Inflammatory macrophage treated with lipopolysaccharide for 1 hour (primary cell): Measurements from ENCODE around the gene PDK1.

Experiments
- DNase-seq, 2 donors: peaks; one replicate each; pipeline ENCODE4 v3.0.0-alpha.2; 2020 to 2022

PDK1 gene

DNA sequence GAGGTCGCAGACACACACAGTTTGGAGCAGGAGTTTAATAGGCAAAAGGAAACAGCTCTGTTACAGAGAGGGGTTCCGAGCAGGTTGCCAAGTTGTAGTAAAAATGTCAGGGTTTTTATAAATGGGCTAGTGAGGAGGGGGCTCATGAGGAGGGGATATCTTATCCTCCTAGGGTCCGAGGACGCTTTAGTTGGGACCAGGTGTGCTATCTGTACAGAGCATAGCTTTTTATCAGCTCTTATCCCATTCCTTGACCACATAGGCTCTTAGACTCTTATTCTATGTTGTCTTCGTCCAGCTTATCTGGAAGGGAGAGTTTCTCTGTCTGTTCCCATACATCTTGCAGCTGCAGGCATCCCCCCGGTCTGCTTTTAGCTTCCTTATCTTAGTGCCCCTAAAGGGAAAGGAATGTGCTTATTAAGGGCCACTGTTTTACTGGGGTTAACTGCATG is 44.7 kb downstream of the PDK1 start:
- no peak for DNase-seq

DNA sequence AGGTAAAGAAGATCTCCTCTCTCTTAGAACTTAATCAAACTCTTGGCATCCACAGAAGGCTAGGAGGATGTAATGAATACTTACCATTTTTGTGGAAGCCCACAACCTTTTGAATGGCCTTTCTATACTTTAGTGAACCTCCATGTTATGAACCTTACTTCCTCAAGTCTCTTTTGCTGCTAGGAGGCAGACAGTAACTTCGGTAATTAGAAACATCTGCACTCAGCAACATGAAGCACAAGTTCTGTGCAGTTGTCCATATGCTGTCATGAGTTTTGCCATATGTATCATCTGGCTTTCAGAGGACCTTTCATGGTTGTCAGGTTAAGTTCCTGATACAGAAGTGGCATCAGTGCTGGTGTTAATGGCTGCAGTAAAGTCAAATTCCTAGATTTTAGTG is 50.4 kb downstream of the PDK1 start:
- no peak for DNase-seq

- DNase-seq: no peak
Observed at GRCh38 chr2:172607379-172607928, 51.6 kb downstream of the PDK1 start.

DNA sequence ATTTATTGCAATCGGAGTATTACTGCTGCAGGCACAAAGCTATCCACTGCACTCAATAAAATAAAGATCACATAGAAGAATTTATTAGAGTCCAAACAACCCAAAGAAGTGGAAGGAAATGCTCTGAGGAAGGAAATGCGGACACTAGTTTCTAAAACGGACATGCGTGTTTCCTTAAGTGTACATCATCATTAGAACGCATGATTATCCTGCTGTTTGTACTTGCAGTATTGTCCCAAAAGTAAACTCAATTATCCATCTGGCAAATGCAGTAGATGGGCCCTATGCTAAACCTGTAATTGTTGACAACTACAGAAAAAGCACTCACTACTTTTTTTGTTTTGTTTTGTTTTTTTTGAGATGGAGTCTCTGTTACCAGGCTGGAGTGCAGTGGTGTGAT is 53.6 kb downstream of the PDK1 start:
- no peak for DNase-seq

DNA sequence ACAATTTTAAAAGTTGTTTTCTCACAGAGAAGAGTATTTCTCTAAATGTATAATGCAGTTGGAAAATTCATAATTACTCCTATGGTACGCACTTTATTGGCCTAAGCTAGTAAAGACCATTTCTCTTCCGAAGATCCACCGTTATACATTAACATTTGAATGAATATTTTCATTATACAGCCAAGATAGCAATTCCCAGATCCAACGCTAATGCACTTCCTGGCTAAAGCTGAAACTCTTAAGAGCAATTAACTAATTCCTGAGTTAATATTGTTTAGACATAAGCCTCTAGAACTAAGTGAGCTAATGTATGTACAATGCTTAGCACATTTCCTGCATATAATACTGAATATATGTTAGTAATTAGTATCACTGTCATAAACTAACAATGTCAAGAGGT is 56.2 kb downstream of the PDK1 start:
- DNase-seq: no peak

- no peak for DNase-seq
Observed at GRCh38 chr2:172613040-172613439, 57.1 kb downstream of the PDK1 start.

DNA sequence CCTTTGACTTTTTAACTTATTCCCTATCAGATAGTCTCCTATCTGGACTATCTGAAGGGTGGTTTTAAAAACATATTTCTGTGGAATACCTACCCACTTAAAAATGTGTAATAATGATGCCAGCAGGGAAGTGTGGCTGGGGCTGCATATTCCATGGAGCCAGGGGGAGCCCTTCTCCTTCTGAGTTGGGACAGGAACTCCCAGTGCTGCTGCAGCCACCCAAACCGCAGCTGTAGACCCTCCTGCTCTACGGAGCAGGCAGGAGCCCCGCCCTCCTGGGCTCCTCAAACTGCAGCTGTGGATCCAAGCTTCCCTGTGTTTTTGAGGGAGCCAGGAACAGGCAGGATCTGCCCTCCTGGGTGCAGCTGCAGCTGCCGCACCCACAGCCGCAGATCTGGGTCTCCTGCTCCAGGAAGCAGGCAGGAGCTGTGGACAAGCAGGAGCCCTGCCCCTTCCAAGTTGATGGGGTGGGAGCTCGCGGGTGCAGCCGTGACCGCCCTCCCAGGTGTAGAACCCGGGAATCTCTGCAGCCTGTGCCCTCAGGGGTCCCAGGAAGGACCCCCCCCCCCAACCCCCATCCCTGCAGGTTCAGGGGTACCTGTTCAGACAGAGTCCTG is 57.8 kb downstream of the PDK1 start:
- DNase-seq: no peak

- no peak for DNase-seq
Observed at GRCh38 chr2:172614932-172615331, 59.0 kb downstream of the PDK1 start.

GRCh38 chr2:172615727-172616261 is 59.9 kb downstream of the PDK1 start:
- DNase-seq: no peak

- DNase-seq: no peak
Observed at GRCh38 chr2:172617115-172617514, 61.2 kb downstream of the PDK1 start.

DNA sequence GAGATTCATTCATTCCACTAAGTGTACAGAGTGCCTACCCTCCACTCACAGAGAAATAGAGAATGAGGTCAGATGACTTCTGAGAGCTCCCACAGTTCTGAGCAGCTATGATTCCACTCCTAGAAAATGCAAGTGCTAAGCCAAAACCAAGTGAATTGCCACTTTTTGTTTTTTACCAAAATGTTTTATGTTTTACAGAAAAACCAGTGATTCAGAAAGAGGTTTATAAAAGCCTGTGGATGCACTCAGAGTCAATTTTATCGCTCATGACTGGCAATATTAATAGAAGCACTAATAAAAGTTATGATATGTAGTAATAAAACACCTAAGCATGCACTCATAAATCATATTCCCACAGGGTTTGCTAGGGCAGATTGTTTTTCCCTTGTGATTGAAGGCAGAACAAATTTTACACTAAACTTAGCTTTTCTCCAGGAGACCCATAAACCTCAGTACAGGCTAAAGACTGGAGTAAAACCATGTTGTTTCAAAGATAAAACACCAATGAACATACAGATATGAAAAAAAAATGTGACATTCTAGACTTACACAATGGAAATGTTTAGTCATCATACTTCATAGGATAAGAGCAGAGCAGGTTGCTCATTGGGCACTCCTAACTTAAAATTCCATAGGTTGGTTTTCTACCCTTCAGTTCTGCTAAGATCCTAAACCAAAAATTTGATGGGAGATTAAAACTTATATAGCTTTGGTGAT is 67.5 kb downstream of the PDK1 start:
- no peak for DNase-seq

DNA sequence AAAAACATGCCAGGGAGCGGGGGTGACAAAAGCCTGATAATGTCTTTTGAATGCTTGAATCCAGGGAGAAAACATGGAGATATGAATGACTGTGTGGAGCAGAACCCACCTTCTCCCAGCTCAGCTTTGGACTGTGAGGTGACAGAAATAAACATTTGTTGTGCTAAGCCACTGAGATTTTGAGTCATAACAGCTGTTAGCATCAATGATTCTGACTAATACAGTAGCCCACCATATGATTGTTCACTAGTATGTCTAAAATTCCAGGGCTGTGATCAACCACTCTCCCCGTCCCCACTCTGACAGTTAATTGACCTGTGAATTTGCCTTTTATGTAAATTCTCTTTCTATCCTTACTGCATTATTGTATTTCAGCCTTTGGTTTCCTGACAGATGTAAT is 69.1 kb downstream of the PDK1 start:
- no peak for DNase-seq

DNA sequence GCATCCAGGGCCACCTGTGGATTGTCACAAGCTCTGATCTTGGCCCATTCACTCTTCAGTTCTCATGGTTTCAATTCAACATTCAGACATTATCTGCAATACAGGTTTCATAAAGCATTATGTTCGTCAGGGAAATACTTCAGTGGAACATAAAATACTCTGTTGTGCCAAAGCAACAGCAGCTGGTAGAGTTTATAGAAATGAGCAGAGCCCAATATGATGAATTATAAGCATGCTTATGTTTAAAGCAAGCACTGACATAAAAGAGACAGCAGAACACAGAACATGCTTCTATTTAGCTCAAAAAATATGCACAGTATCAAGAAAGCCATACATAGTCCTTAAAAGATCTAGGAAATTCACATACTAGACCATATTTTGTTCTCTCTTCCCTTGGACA is 71.3 kb downstream of the PDK1 start:
- no peak for DNase-seq

- DNase-seq: no peak
Observed at GRCh38 chr2:172628085-172628484, 72.2 kb downstream of the PDK1 start.

GRCh38 chr2:172629586-172629985 is 73.7 kb downstream of the PDK1 start:
- DNase-seq: no peak

DNA sequence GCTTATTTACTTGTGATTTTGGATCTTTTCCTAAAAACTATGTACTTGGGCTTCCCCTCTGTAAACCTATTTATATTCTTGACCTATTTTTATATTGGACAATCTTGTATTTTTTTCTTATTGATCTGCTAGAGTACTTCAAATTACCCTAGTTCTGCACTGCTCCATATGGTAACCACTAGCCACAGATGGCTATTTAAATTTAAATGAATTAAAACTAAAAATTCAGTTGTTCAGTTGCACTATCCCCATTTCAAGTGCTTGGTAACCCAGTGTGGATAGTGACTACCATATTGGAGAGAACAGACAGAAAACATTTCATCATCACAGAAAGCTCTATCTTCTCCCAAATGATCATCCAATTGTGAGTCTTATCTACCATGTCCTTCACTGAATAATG is 74.3 kb downstream of the PDK1 start:
- no peak for DNase-seq

- no peak for DNase-seq
Observed at GRCh38 chr2:172634477-172634876, 78.6 kb downstream of the PDK1 start.

GRCh38 chr2:172635548-172635947 is 79.7 kb downstream of the PDK1 start:
- DNase-seq: no peak

DNA sequence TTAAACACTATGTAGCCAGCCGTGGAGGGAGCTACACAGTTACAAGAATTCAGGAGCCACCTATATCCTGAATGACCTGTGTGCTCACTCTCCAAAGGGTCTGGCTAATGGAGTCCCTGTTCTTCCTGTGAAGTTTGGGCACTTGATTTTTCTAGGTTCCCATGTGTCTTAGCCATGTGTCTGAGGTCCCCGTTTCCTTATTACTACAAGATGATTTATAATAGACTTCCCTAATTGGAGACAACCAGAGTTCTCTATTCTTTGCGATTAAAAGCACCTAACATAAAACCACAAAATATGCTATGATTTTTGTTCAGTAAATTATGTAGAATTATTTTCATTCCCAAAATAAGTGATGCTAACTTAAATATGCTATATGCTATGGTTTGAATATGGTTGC is 83.4 kb downstream of the PDK1 start:
- DNase-seq: no peak

DNA sequence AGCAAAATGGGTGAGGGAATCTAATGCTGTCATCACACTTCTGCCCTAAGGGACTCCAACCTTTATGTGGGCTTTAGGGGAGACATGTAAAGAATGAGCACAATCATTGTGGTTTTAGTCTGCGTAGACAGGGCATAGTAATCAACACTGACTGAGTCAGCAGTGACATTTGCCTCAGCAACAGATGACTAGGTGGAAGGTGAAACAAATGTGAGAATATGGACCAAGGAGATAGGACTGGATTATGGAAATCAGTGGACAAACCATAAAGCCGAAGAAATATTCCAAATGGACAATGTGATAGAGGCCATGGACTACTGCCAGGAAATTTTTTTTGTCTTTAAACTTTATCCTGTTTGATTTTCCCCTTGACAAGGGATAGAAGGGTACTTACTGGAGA is 83.9 kb downstream of the PDK1 start:
- DNase-seq: no peak

DNA sequence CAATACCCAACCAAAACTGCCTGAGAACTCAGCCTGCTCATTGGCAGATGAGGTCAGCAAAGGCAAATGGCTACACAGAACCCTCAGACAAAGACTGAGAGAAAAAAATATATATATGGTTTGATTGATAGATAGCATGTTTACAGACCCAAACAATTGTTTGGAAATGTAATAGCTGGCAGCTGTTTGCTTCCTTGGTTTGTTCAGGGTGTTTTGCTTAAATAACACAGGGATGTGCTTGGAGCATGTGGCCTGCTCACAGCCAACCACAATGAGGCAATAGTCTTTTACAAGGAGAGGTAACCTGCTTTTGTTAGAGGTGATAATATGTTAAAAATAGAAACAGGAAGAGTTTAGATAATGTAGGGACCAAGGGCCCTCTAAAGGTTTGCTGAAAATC is 84.5 kb downstream of the PDK1 start:
- DNase-seq: no peak

GRCh38 chr2:172642301-172643020 is 86.6 kb downstream of the PDK1 start:
- DNase-seq: no peak

DNA sequence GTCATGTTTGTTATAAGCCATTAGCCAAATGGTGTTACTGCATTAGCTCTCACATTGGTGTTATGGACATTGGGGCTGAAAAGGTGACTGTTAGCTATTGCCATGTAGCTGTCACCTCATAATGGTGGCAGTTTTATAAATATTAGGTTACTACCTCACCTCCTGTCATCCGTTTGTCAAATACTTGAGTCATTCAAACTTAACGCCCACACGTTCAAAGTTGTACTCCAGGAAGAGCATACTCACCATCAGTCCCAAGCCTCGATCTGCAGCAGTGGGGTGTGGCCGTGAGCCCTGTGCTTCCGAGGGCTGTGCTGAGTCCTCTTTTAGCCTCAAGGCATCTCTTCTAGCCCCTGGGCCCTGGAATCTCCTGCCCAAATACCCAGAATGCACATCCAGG is 87.3 kb downstream of the PDK1 start:
- DNase-seq: no peak

DNA sequence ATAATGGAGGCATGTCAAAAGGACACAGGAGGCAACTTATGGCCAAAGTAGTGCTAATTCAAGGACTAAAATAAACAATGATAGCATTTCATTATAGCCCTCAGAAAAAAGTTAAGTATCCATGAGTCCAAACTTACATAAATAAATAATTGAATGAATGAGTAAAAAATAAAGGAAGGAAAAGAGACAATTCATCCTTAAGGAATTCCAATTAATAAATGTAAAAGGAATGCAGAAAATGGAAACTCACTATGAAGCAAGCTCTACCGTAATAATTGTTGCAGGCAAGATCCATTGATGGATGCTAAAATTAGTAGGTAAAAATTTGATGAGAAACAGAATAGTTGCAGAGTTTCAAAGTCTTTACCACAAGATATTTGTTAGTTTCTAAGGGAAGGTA is 91.5 kb downstream of the PDK1 start:
- no peak for DNase-seq
